GM23338 (cell line): Measurements from ENCODE around the gene OR10A4. TPM values are rescaled to one million over a fixed set of nuclear protein-coding genes. Genes with fewer than 3 reads are reported as not detected.

Experiments
- ATAC-seq: fragments of 200-7000 bp; cut with Tn5 transposase; 3 replicates; pipeline ENCODE4 v1.9.1; 2020
- DNase-seq: peaks from one replicate; pipeline ENCODE4 v3.0.0-alpha.2; 2015; ENCODE audit warnings: low spot score
- H2AFZ ChIP-seq: fragments of 200-600 bp; sonication (generic); 2 replicates; pipeline ENCODE4 v1.8.0; 2016; ENCODE audit warnings: antibody characterized with exemption, mild to moderate bottlenecking, moderate library complexity
- H3F3A ChIP-seq: fragments of 200-600 bp; sonication (generic); replicated peaks from 2 replicates; pipeline ENCODE4 v1.8.0; 2017; ENCODE audit warnings: antibody characterized with exemption, mixed run types, low read depth
- H3K27ac ChIP-seq: fragments of 200-600 bp; sonication (generic); 2 replicates; pipeline ENCODE4 v1.6.1; 2016; ENCODE audit warnings: low read depth
- H3K27me3 ChIP-seq: fragments of 200-600 bp; sonication (generic); 2 replicates; pipeline ENCODE4 v1.8.0; 2016; ENCODE audit warnings: mild to moderate bottlenecking, mixed run types, moderate library complexity; ENCODE audit not compliant: insufficient read depth
- H3K36me3 ChIP-seq: fragments of 200-600 bp; sonication (generic); 2 replicates; pipeline ENCODE4 v1.8.0; 2016; ENCODE audit warnings: mild to moderate bottlenecking; ENCODE audit not compliant: insufficient read depth
- H3K4me1 ChIP-seq: fragments of 200-600 bp; sonication (generic); 2 replicates; pipeline ENCODE4 v1.8.0; 2016; ENCODE audit warnings: mild to moderate bottlenecking, moderate library complexity; ENCODE audit not compliant: insufficient read depth
- H3K4me2 ChIP-seq: fragments of 200-600 bp; sonication (generic); 2 replicates; pipeline ENCODE4 v1.7.1; 2017; ENCODE audit warnings: mixed run types
- H3K4me3 ChIP-seq: fragments of 200-600 bp; sonication (generic); 2 replicates; pipeline ENCODE4 v1.6.1; 2016; ENCODE audit warnings: mixed run types
- H3K79me2 ChIP-seq: fragments of 200-600 bp; sonication (generic); replicated peaks from 2 replicates; pipeline ENCODE4 v1.8.0; 2017; ENCODE audit warnings: mild to moderate bottlenecking; ENCODE audit not compliant: insufficient read depth
- H3K9me2 ChIP-seq: fragments of 200-600 bp; sonication (generic); 2 replicates; pipeline ENCODE4 v1.8.0; 2017; ENCODE audit not compliant: insufficient read depth
- H4K20me1 ChIP-seq: fragments of 200-600 bp; sonication (generic); replicated peaks from 2 replicates; pipeline ENCODE4 v1.8.0; 2017; ENCODE audit warnings: mild to moderate bottlenecking; ENCODE audit not compliant: insufficient read depth
- H3K27ac Mint-ChIP-seq: 2 replicates; pipeline ENCODE4 v1.8.0; 2020; ENCODE audit warnings: inconsistent platforms, mild to moderate bottlenecking, moderate library complexity, mixed read lengths
- H3K27me3 Mint-ChIP-seq: 3 replicates; pipeline ENCODE4 v1.8.0; 2022; ENCODE audit warnings: low read depth, mild to moderate bottlenecking, moderate library complexity, mixed read lengths, inconsistent platforms; ENCODE audit not compliant: insufficient read depth, poor library complexity
- H3K36me3 Mint-ChIP-seq: 3 replicates; pipeline ENCODE4 v1.8.0; 2021; ENCODE audit warnings: low read depth, mild to moderate bottlenecking, inconsistent platforms, moderate library complexity, mixed read lengths
- H3K4me1 Mint-ChIP-seq: 3 replicates; pipeline ENCODE4 v1.8.0; 2020; ENCODE audit warnings: mild to moderate bottlenecking, inconsistent platforms, mixed read lengths
- H3K4me3 Mint-ChIP-seq: 3 replicates; pipeline ENCODE4 v1.8.0; 2021; ENCODE audit warnings: moderate library complexity, mild to moderate bottlenecking, inconsistent platforms, mixed read lengths
- H3K9me3 Mint-ChIP-seq: 3 replicates; pipeline ENCODE4 v1.8.0; 2020; ENCODE audit warnings: moderate library complexity, mild to moderate bottlenecking, inconsistent platforms, mixed read lengths
- ETS1 ChIP-seq: IDR thresholded peaks from 2 replicates; pipeline ENCODE4 v1.6.1; 2016; ENCODE audit warnings: antibody characterized with exemption
- EZH2phosphoT487 ChIP-seq: fragments of 200-600 bp; sonication (generic); IDR thresholded peaks from one replicate; pipeline ENCODE4 v1.8.1; 2018; ENCODE audit warnings: antibody characterized with exemption; ENCODE audit not compliant: unreplicated experiment
- NANOG ChIP-seq: IDR thresholded peaks from 2 replicates; pipeline ENCODE4 v1.6.1; 2016; ENCODE audit warnings: antibody characterized with exemption, borderline replicate concordance
- POLR2AphosphoS5 ChIP-seq: IDR thresholded peaks from 2 replicates; pipeline ENCODE4 v1.6.1; 2016; ENCODE audit warnings: antibody characterized with exemption, low read depth
- REST ChIP-seq: IDR thresholded peaks from one replicate; pipeline ENCODE4 v1.6.1; 2018; ENCODE audit warnings: antibody characterized with exemption; ENCODE audit not compliant: unreplicated experiment
- STAT1 ChIP-seq: IDR thresholded peaks from one replicate; pipeline ENCODE4 v1.6.1; 2016; ENCODE audit warnings: antibody characterized with exemption; ENCODE audit not compliant: unreplicated experiment
- ZNF114 ChIP-seq: fragments of 250-450 bp; sonication (Bioruptor Pico); IDR thresholded peaks from 2 replicates; pipeline ENCODE4 v1.5.0; 2020; ENCODE audit warnings: mild to moderate bottlenecking, moderate library complexity
- ZNF331 ChIP-seq: fragments of 250-450 bp; sonication (Bioruptor Pico); IDR thresholded peaks from 2 replicates; pipeline ENCODE4 v1.5.0; 2020; ENCODE audit warnings: low read depth, mild to moderate bottlenecking, moderate library complexity
- ZNF462 ChIP-seq: fragments of 250-450 bp; sonication (Bioruptor Pico); IDR thresholded peaks from 2 replicates; pipeline ENCODE4 v1.5.0; 2020; ENCODE audit warnings: mild to moderate bottlenecking, moderate library complexity
- polyA plus RNA-seq: library from polyadenylated mRNA; unstranded; fragments of >200 nt; fragmentation: Nextera tagmentation; extraction: Ambion mirVana; gene quantifications from 2 replicates; pipeline ENCODE4 v1.2.1, GENCODE V29; 2016
- total RNA-seq: library from RNA; depleted of rRNA; stranded (reverse); fragments of >200 nt; shearing (Covaris generic); gene quantifications from 2 replicates; pipeline ENCODE4 v1.2.3, GENCODE V29; 2014

OR10A4 gene
- total and polyA plus RNA-seq, 2 experiments from 2014 or later = 0.21 TPM; not detected in 1

DNA sequence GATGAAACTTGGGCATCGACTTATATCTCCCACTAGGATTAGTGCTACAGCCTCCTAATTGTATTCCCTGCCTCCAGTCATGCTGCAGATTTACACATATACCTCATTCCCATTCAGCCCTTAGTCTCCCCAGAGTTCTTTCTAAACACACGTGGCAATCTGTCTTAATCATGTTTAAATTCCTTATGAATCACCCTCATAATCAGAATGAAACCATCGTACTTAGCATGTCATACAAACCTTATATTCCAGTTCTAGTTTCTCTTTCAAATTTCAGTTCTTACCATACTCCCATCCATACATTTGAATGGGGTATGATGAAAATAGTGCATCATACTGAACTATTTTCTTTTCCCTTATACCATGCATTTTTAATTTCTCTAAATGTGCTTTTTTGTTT is 19.6 kb upstream of the OR10A4 start (continued):
- TF ChIP-seq REST (no peak), ZNF331 (CRISPR knock-in tag) (no peak), ZNF114 (CRISPR knock-in tag) (no peak), STAT1 (no peak)

DNA sequence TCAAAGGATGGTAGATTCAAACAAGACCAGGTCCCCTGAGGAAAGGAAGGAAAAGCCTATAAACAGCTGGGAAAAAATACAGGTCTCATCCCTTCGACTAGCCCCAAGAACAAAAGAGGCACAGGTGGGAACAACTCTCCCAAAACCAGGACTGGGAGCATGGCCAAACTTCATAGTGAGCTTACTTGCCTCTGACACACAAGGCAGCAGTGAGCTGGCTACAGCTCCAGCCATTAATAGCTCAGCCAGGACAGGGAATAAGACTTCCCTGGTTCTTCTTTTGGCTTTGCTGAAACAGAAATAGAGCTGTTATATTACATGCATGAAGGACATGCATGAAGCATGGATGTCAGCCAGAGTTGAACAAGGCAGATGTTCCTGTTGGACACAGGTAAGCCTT is 13.5 kb upstream of the OR10A4 start, which contains the start of gene OR10A2:
Gene OR10A2, plus strand, starts transcription at position 97 of the 400 bp plus-strand sequence. CDS start 6,698 bp downstream, outside the sequence.
- no peak for TF ChIP-seq NANOG
- Mint-ChIP-seq H3K9me3 (peaks cover 7% of the 10 kb centered on the region), H3K36me3 (peaks cover 8% of the 10 kb centered on the region), H3K4me1 (peaks cover 6% of the 10 kb centered on the region; the same call in 2 of the 3 replicates), H3K27me3 (no peaks in the 10 kb centered on the region), H3K4me3 (no peak within 1 kb of the TSS), H3K27ac (no peak within 1 kb of the TSS)
- DNase-seq (peak; percentile 18), ATAC-seq (peak; percentile 66)
- Histone ChIP-seq H3K79me2 (no peaks in the 10 kb centered on the region), H3K4me2 (no peak within 1 kb of the TSS), H3K4me3 (no peak within 1 kb of the TSS), H2AFZ (no peak within 1 kb of the TSS), H3K27me3 (no peaks in the 10 kb centered on the region), H3F3A (no peaks in the 10 kb centered on the region), H3K27ac (no peak within 1 kb of the TSS), H4K20me1 (no peaks in the 10 kb centered on the region), H3K9me2 (peaks cover 2% of the 10 kb centered on the region; the same call in 1 of the 2 replicates), H3K36me3 (no peaks in the 10 kb centered on the region), H3K4me1 (no peaks in the 10 kb centered on the region)

GRCh38 chr11:6864438-6864837 is 12.0 kb upstream of the OR10A4 start:
- Histone ChIP-seq H4K20me1 (no peaks in the 10 kb centered on the region), H3K4me1 (no peaks in the 10 kb centered on the region), H3K27me3 (no peaks in the 10 kb centered on the region), H3K4me3 (no peak overlapping the region), H3K4me2 (no peak overlapping the region), H3K36me3 (no peaks in the 10 kb centered on the region), H3K79me2 (no peaks in the 10 kb centered on the region), H3F3A (no peaks in the 10 kb centered on the region), H2AFZ (no peak overlapping the region), H3K9me2 (no peaks in the 10 kb centered on the region; the same call in 1 of the 2 replicates), H3K27ac (no peak overlapping the region)
- DNase-seq (no peak), ATAC-seq (no peak)
- Mint-ChIP-seq H3K27me3 (no peaks in the 10 kb centered on the region), H3K9me3 (peaks cover 5% of the 10 kb centered on the region), H3K4me1 (peaks cover 5% of the 10 kb centered on the region; the same call in 2 of the 3 replicates), H3K4me3 (no peak overlapping the region), H3K27ac (no peak overlapping the region), H3K36me3 (peaks cover 5% of the 10 kb centered on the region)
- TF ChIP-seq EZH2phosphoT487 (no peak), STAT1 (no peak), NANOG (no peak), ZNF114 (CRISPR knock-in tag) (no peak), ZNF462 (CRISPR knock-in tag) (no peak), POLR2AphosphoS5 (no peak), ETS1 (no peak)
